H1 (cell line): ENCODE measurements around the gene KCTD17. TPM values are rescaled to one million over a fixed set of nuclear protein-coding genes. Genes with fewer than 3 reads are reported as not detected.

Experiments
- CTCF ChIA-PET: fragments of 300-600 bp; sonication (Branson Sonifier 250); formaldehyde crosslinking; loops from one replicate; lab custom pipeline; 2021; ENCODE audit not compliant: partially characterized antibody; lab: Charles Lee
- POLR2A ChIA-PET: fragments of 300-600 bp; sonication (Branson Sonifier 250); formaldehyde crosslinking; loops from one replicate; lab custom pipeline; 2021; ENCODE audit warnings: inconsistent platforms; ENCODE audit not compliant: partially characterized antibody; lab: Charles Lee
- DNase-seq, 2 experiments: peaks; one replicate each; pipeline versions ENCODE4 v3.0.0 to v3.0.0-alpha.2; 2010 to 2022; ENCODE audit warnings: low spot score in 2 of 2, low read depth in 1 of 2, mixed read lengths in 1 of 2
- FAIRE-seq: peaks from 2 replicates; lab custom pipeline; 2011; peaks lifted over from hg19 to GRCh38; lab: Jason Lieb, UNC
- H2AFZ ChIP-seq: 2 replicates; pipeline ENCODE4 v1.8.1; 2012; ENCODE audit warnings: low read length, inconsistent platforms
- H2AK5ac ChIP-seq: 2 replicates; pipeline ENCODE4 v1.6.1; 2013; ENCODE audit warnings: low read depth, low read length
- H2BK120ac ChIP-seq: replicated peaks from 2 replicates; pipeline ENCODE3; 2013; ENCODE audit warnings: low read depth, low read length, inconsistent platforms
- H2BK12ac ChIP-seq: 2 replicates; pipeline ENCODE4 v1.6.1; 2013; ENCODE audit warnings: low read depth, low read length
- H2BK15ac ChIP-seq: 2 replicates; pipeline ENCODE4 v1.6.1; 2013; ENCODE audit warnings: low read length
- H2BK20ac ChIP-seq: 2 replicates; pipeline ENCODE4 v1.6.1; 2013; ENCODE audit warnings: low read length
- H2BK5ac ChIP-seq: 2 replicates; pipeline ENCODE4 v1.6.1; 2013; ENCODE audit warnings: low read depth, low read length
- H3K14ac ChIP-seq: 2 replicates; pipeline ENCODE4 v1.6.1; 2013; ENCODE audit warnings: inconsistent platforms; ENCODE audit not compliant: insufficient read length
- H3K18ac ChIP-seq: 2 replicates; pipeline ENCODE4 v1.6.1; 2013; ENCODE audit warnings: low read length; ENCODE audit errors: extremely low read depth
- H3K23ac ChIP-seq: 2 replicates; pipeline ENCODE4 v1.6.1; 2013; ENCODE audit warnings: inconsistent platforms; ENCODE audit not compliant: insufficient read length
- H3K23me2 ChIP-seq: 2 replicates; pipeline ENCODE4 v1.6.1; 2013; ENCODE audit warnings: low read depth, low read length
- H3K27ac ChIP-seq: 2 replicates; pipeline ENCODE4 v1.6.1; 2011; ENCODE audit warnings: low read depth, low read length, inconsistent platforms
- H3K27me3 ChIP-seq, 4 experiments: replicated peaks in 1 of 4; 1 replicate in 1 of 4; 2 replicates in 3 of 4; pipeline versions ENCODE4 v1.6.1 to v1.8.1; 2011 to 2013; ENCODE audit warnings: low read length in 3 of 4, mild to moderate bottlenecking in 3 of 4, inconsistent platforms in 2 of 4, mixed read lengths in 2 of 4, moderate library complexity in 1 of 4; ENCODE audit not compliant: control insufficient read depth in 3 of 4, insufficient read depth in 3 of 4; ENCODE audit errors: extremely low read depth in 1 of 4
- H3K36me3 ChIP-seq, 4 experiments: 2 replicates each; pipeline versions ENCODE4 v1.6.1 to v1.8.1; 2011 to 2013; ENCODE audit warnings: mild to moderate bottlenecking in 4 of 4, low read length in 3 of 4, moderate library complexity in 2 of 4, control low read depth in 1 of 4, inconsistent platforms in 1 of 4; ENCODE audit not compliant: insufficient read depth in 4 of 4, control insufficient read depth in 2 of 4
- H3K4ac ChIP-seq: replicated peaks from 2 replicates; pipeline ENCODE3; 2013; ENCODE audit warnings: low read length, low read depth, mixed read lengths, inconsistent platforms; ENCODE audit not compliant: insufficient read length
- H3K4me1 ChIP-seq, 4 experiments: replicated peaks in 1 of 4; 1 replicate in 1 of 4; 2 replicates in 3 of 4; pipeline versions ENCODE4 v1.6.1 to v1.8.1; 2011 to 2013; ENCODE audit warnings: low read length in 3 of 4, inconsistent platforms in 2 of 4, mixed read lengths in 1 of 4; ENCODE audit not compliant: insufficient read depth in 4 of 4, control insufficient read depth in 3 of 4
- H3K4me2 ChIP-seq, 2 experiments: 2 replicates each; pipeline versions ENCODE4 v1.6.1 to v1.8.1; 2011 to 2013; ENCODE audit warnings: low read depth in 2 of 2, low read length in 2 of 2, control low read depth in 1 of 2, inconsistent platforms in 1 of 2, mild to moderate bottlenecking in 1 of 2; ENCODE audit not compliant: insufficient read depth in 1 of 2
- H3K4me3 ChIP-seq, 4 experiments: fragments of 200-600, 300-600 bp in 1 of 4; sonication (generic), shearing (Covaris generic), sonication (Bioruptor Twin) in 1 of 4; 2 replicates each; pipeline versions ENCODE4 v1.5.1 to v1.8.1; 2011 to 2016; ENCODE audit warnings: low read length in 4 of 4, low read depth in 3 of 4, control low read depth in 2 of 4, inconsistent platforms in 2 of 4, mild to moderate bottlenecking in 2 of 4, mixed read lengths in 1 of 4, moderate library complexity in 1 of 4; ENCODE audit not compliant: insufficient read depth in 2 of 4; ENCODE audit errors: extremely low read depth in 1 of 4
- H3K56ac ChIP-seq: replicated peaks from 2 replicates; pipeline ENCODE3; 2013; ENCODE audit warnings: low read depth, mild to moderate bottlenecking, mixed read lengths, low read length, inconsistent platforms; ENCODE audit not compliant: insufficient read length
- H3K79me1 ChIP-seq: 2 replicates; pipeline ENCODE4 v1.6.1; 2013; ENCODE audit warnings: low read depth, low read length, control low read depth
- H3K79me2 ChIP-seq, 2 experiments: 2 replicates each; pipeline versions ENCODE4 v1.6.1 to v1.8.1; 2012 to 2013; ENCODE audit warnings: low read length in 2 of 2, mild to moderate bottlenecking in 2 of 2, inconsistent platforms in 1 of 2; ENCODE audit not compliant: insufficient read depth in 2 of 2, control insufficient read depth in 1 of 2
- H3K9ac ChIP-seq, 4 experiments: replicated peaks in 1 of 4; 1 replicate in 1 of 4; 2 replicates in 3 of 4; pipeline versions ENCODE4 v1.6.1 to v1.8.1; 2011 to 2013; ENCODE audit warnings: low read depth in 3 of 4, low read length in 3 of 4, control low read depth in 2 of 4, mild to moderate bottlenecking in 2 of 4, moderate library complexity in 2 of 4, inconsistent platforms in 1 of 4; ENCODE audit errors: extremely low read depth in 1 of 4
- H3K9me3 ChIP-seq, 2 experiments: 2 replicates each; pipeline versions ENCODE4 v1.6.1 to v1.8.1; 2012 to 2013; ENCODE audit warnings: mild to moderate bottlenecking in 2 of 2, moderate library complexity in 2 of 2, control low read depth in 1 of 2, inconsistent platforms in 1 of 2, low read depth in 1 of 2, low read length in 1 of 2, mixed read lengths in 1 of 2; ENCODE audit not compliant: insufficient read depth in 2 of 2
- H4K20me1 ChIP-seq, 2 experiments: replicated peaks in 1 of 2; 2 replicates each; pipeline versions ENCODE3 to v1.8.1; 2011 to 2013; ENCODE audit warnings: inconsistent platforms in 2 of 2, low read length in 2 of 2, mild to moderate bottlenecking in 1 of 2; ENCODE audit not compliant: insufficient read depth in 2 of 2, control insufficient read depth in 1 of 2
- H4K5ac ChIP-seq: 2 replicates; pipeline ENCODE4 v1.6.1; 2013; ENCODE audit warnings: low read length, low read depth, mixed read lengths, inconsistent platforms; ENCODE audit not compliant: insufficient read length
- H4K8ac ChIP-seq: 2 replicates; pipeline ENCODE4 v1.8.0; 2013; ENCODE audit warnings: mild to moderate bottlenecking, moderate library complexity, low read length, inconsistent platforms; ENCODE audit not compliant: insufficient read depth; ENCODE audit errors: extremely low read depth
- H4K91ac ChIP-seq: replicated peaks from 2 replicates; pipeline ENCODE3; 2013; ENCODE audit warnings: low read length, mixed read lengths, inconsistent platforms; ENCODE audit not compliant: insufficient read length
- PHF8 ChIP-seq: fragments of 200-600 bp; sonication (generic); conservative IDR thresholded peaks from 2 replicates; pipeline ENCODE4 v1.7.1; 2012; ENCODE audit warnings: low read depth, mild to moderate bottlenecking, inconsistent platforms, low read length, moderate library complexity
- RAD21 ChIP-seq, 2 experiments: IDR thresholded peaks in 1 of 2; conservative IDR thresholded peaks in 1 of 2; 2 replicates each; pipeline ENCODE4 v1.6.1; 2011; ENCODE audit warnings: low read depth in 2 of 2, low read length in 2 of 2, improper control_type of control experiment in 1 of 2, inconsistent platforms in 1 of 2, mild to moderate bottlenecking in 1 of 2, moderate library complexity in 1 of 2
- SUZ12 ChIP-seq: fragments of 200-600 bp; sonication (generic); IDR thresholded peaks from 2 replicates; pipeline ENCODE4 v1.6.1; 2012; ENCODE audit warnings: mild to moderate bottlenecking, inconsistent platforms, low read length, moderate library complexity, mixed read lengths
- TCF12 ChIP-seq: IDR thresholded peaks from 2 replicates; pipeline ENCODE4 v1.6.1; 2011; ENCODE audit warnings: low read depth, mild to moderate bottlenecking, low read length
- TEAD4 ChIP-seq: IDR thresholded peaks from 2 replicates; pipeline ENCODE4 v1.6.1; 2012; ENCODE audit warnings: low read depth, low read length, inconsistent platforms, mixed read lengths
- WGBS, 2 experiments: shearing (Covaris generic) in 1 of 2; methylation state at CpG; one replicate each; pipeline versions ENCODE4 v1.1.6 to v1.1.7; 2013 to 2015; ENCODE audit warnings: low lambda C conversion rate in 2 of 2, mixed read lengths in 2 of 2, inconsistent platforms in 1 of 2, low coverage in 1 of 2, missing lambda C conversion rate in 1 of 2; ENCODE audit not compliant: insufficient replicate concordance in 2 of 2, insufficient coverage in 1 of 2, insufficient read length in 1 of 2; ENCODE audit errors: extremely low coverage in 1 of 2, missing lambda C conversion rate in 1 of 2; 5-methylcytosine and 5-hydroxymethylcytosine counted together
- long read RNA-seq, 2 experiments: library from RNA in 1 of 2; library from capped mRNA in 1 of 2; stranded (forward); transcript quantifications; one replicate each; pipeline ENCODE4 v2.0.0, GENCODE V29; 2021; ENCODE audit warnings: inconsistent platforms in 1 of 2
- polyA minus RNA-seq, 3 experiments: library from RNA; depleted of rRNA, polyadenylated mRNA; stranded (reverse); fragments of >200 nt; gene quantifications; 1 replicate in 2 of 3; 2 replicates in 1 of 3; pipeline ENCODE4 v1.2.3, GENCODE V29; 2011
- polyA plus RNA-seq, 7 experiments: library from polyadenylated mRNA; depleted of rRNA in 3 of 7; stranded (reverse) in 5 of 7; unstranded in 2 of 7; fragments of >200 nt in 5 of 7; fragments of 200-250 nt in 2 of 7; gene quantifications; 1 replicate in 5 of 7; 2 replicates in 1 of 7; 4 replicates in 1 of 7; pipeline versions ENCODE4 v1.2.1 to v1.2.3, GENCODE V29; 2011 to 2013; ENCODE audit warnings: missing spikeins in 2 of 7, mixed read lengths in 2 of 7
- total RNA-seq: library from RNA; stranded (reverse); fragmentation: NEBNext Ultra II Directional; extraction: Animal tissue kit (Norgen Biotek cat#: 25700); gene quantifications from 2 replicates; pipeline ENCODE4 v1.2.1, GENCODE V29; 2021

KCTD17 gene, protein sequence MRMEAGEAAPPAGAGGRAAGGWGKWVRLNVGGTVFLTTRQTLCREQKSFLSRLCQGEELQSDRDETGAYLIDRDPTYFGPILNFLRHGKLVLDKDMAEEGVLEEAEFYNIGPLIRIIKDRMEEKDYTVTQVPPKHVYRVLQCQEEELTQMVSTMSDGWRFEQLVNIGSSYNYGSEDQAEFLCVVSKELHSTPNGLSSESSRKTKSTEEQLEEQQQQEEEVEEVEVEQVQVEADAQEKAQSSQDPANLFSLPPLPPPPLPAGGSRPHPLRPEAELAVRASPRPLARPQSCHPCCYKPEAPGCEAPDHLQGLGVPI
- total RNA-seq (35.8 and 39.4 TPM in 2 replicates), polyA plus RNA-seq (2011; rRNA removed) (44.0 and 69.0 TPM in 2 replicates), polyA minus RNA-seq (2011; rRNA and poly(A)+ RNA removed) (22.1 and 45.1 TPM in 2 replicates)
- polyA plus RNA-seq (2011; cell fraction: cytosol; rRNA removed) = 47.9 TPM
- 87.7 TPM for polyA plus RNA-seq (2011; cell fraction: nucleus; rRNA removed)
- 24.9 to 38.8 TPM (median 38.0 TPM) in 4 replicates for polyA plus RNA-seq (2012, experiment 1 of 2)
- 36.2 TPM for polyA plus RNA-seq (2012, experiment 2 of 2)
- 21.4 TPM for polyA plus RNA-seq (2013, experiment 1 of 2)
- polyA plus RNA-seq (2013, experiment 2 of 2) = 23.8 TPM
- polyA minus RNA-seq (2011; cell fraction: cytosol; rRNA and poly(A)+ RNA removed) = 20.6 TPM
- polyA minus RNA-seq (2011; cell fraction: nucleus; rRNA and poly(A)+ RNA removed) = 27.7 TPM
- long read RNA-seq, experiment 1, partial matches to known transcripts = 2 of 13 reads
- long read RNA-seq, experiment 1, other reads (novel, unspliced or antisense) = 6 of 13 reads
- long read RNA-seq, experiment 2, partial matches to known transcripts = 3 of 5 reads
- long read RNA-seq, experiment 2, other reads (novel, unspliced or antisense) = 2 of 5 reads

DNA sequence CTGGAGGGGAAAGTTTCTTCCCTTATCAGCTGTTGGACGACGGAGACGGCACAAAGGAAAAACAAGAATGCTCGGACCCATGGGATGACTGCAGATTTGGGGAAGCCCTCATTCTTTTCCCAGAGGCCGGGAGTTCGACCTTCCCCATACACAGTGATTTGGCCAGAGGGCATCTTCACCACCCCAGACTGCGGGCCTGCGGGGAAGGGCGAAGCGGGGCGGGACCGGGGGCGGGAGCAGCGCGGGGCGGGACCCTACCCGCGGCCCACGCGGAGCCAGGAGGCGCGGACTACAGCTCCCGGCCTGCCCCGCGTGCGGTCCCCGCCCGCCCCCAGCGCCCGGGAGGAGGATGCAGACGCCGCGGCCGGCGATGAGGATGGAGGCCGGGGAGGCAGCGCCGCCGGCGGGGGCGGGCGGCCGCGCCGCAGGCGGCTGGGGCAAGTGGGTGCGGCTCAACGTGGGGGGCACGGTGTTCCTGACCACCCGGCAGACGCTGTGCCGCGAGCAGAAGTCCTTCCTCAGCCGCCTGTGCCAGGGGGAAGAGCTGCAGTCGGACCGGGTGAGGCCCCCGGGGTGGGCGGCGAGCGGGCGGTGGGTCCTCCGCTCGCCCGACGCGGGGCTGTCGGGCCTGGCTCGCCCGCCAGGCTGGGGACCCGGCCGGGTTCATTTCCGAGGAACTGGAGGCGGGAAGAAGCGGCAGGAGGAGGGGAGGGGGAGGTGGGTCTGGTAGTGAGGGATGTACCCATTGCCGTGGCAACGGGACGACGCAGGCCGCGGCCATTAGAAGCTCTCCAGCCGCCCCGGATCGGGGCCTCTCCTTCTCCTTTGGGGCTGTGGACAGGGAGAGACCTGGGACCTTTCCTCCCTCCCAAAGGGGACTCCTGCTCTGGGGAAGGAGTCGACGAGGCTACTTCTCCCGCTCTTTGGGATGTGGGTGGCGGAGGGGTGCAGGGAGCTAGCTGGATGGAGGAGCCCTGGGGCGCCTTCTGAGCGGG is at the start of gene KCTD17:
KCTD17 (plus strand) TSS at position 352 of the 995 bp plus-strand sequence; CDS start at position 371, 19 bp downstream.
- Histone ChIP-seq H3K9ac (peak within 1 kb of the TSS in 3 of 4 experiments; percentile 22 to 57 (median 29); a peak in 6 of 7 replicates), H2AK5ac (0 out of 2 replicates have a peak within 1 kb of the TSS, but pooled peaks have one; percentile 8), H2BK12ac (peak within 1 kb of the TSS; percentile 52; the same call in 1 of the 2 replicates), H4K5ac (peak within 1 kb of the TSS; percentile 39), H2BK120ac (no peak within 1 kb of the TSS), H2BK5ac (no peak within 1 kb of the TSS), H2BK20ac (no peak within 1 kb of the TSS), H3K79me1 (no peaks in the 10 kb centered on the region), H4K91ac (no peak within 1 kb of the TSS), H4K8ac (peak within 1 kb of the TSS; percentile 45; the same call in 1 of the 2 replicates), H3K4me2 (peak within 1 kb of the TSS; percentile 54 to 77), H3K27me3 (no peaks in the 10 kb centered on the region; a peak in 3 of 7 replicates), H2BK15ac (0 out of 2 replicates have a peak within 1 kb of the TSS, but pooled peaks have one; percentile 81), H3K14ac (no peak within 1 kb of the TSS), H3K18ac (no peak within 1 kb of the TSS; the same call in 1 of the 2 replicates), H3K4ac (no peak within 1 kb of the TSS), H3K27ac (no peak within 1 kb of the TSS; the same call in 1 of the 2 replicates), H3K23ac (no peak within 1 kb of the TSS), H3K23me2 (peaks cover 5% of the 10 kb centered on the region; the same call in 1 of the 2 replicates), H4K20me1 (peaks cover 0 to 8% of the 10 kb centered on the region in 2 experiments), H3K56ac (no peak within 1 kb of the TSS), H3K79me2 (no peaks in the 10 kb centered on the region), H3K4me3 (peak within 1 kb of the TSS; percentile 62 to 99 (median 69)), H2AFZ (0 out of 2 replicates have a peak within 1 kb of the TSS, but pooled peaks have one; percentile 55), H3K4me1 (peaks cover 0 to 10% (median 7%) of the 10 kb centered on the region in 4 experiments; a peak in 5 of 7 replicates), H3K9me3 (no peaks in the 10 kb centered on the region), H3K36me3 (peaks cover 0 to 3% (median 0%) of the 10 kb centered on the region in 4 experiments; a peak in 2 of 8 replicates)
- DNase-seq (peak in 1 of 2 experiments; percentile 80), FAIRE-seq (no peak)
- WGBS, 2 experiments = 6% methylated on average over 30 of the region's 89 CpGs; no CpG with 5 or more reads in 1 of the 2 experiments
- CTCF ChIA-PET = interaction anchor here (0.5 to 1.4 kb wide), 5 partner anchors 21 to 504 kb away, joined by 3 to 4 read pairs (median 3); no protein-coding TSS in a partner anchor
- POLR2A ChIA-PET = interaction anchor here (0.6 to 2.2 kb wide), 8 partner anchors 10 to 524 kb away, joined by 3 to 6 read pairs (median 4); partner anchors contain the start of genes MPST and TST
- TF ChIP-seq PHF8 = peak; percentile 65
- TF ChIP-seq RAD21 (IDR thresholded peaks at IDR 0.05 in 1 of 2, conservative IDR thresholded peaks at IDR 0.05 in 1 of 2; ENCODE audit: low read depth in 2 of 2, low read length in 2 of 2) = no peak
- TF ChIP-seq SUZ12 = no peak
- TF ChIP-seq TEAD4 = no peak
- no peak for TF ChIP-seq TCF12
